SK-N-SH treated with all-trans-retinoic acid at 6 μM for 48 hours (cell line): ENCODE measurements around the gene STIL.

Source experiments
- ATAC-seq: fragments of 200-7000 bp; cut with Tn5 transposase; 3 replicates; pipeline ENCODE4 v1.9.1; 2020; ENCODE audit warnings: mild to moderate bottlenecking, moderate library complexity
- ARNTL ChIP-seq: fragments of 450-650 bp; formaldehyde crosslinking; IDR thresholded peaks from 2 replicates; pipeline ENCODE4 v1.5.0; 2020; ENCODE audit warnings: low read depth, mild to moderate bottlenecking, moderate library complexity, borderline replicate concordance
- BACH2 ChIP-seq: fragments of 250-450 bp; sonication (Bioruptor Pico); IDR thresholded peaks from 2 replicates; pipeline ENCODE4 v1.9.0; 2021; ENCODE audit warnings: mild to moderate bottlenecking, borderline replicate concordance
- CREB5 ChIP-seq: fragments of 250-450 bp; sonication (Bioruptor Pico); IDR thresholded peaks from 2 replicates; pipeline ENCODE4 v1.5.1; 2020; ENCODE audit warnings: low read depth, mild to moderate bottlenecking, moderate library complexity
- CSDC2 ChIP-seq: fragments of 250-450 bp; sonication (Bioruptor Pico); IDR thresholded peaks from 2 replicates; pipeline ENCODE4 v1.5.0; 2020; ENCODE audit warnings: mild to moderate bottlenecking, moderate library complexity
- CSRNP3 ChIP-seq: fragments of 250-450 bp; sonication (Bioruptor Pico); IDR thresholded peaks from 2 replicates; pipeline ENCODE4 v1.5.1; 2021; ENCODE audit warnings: mild to moderate bottlenecking, moderate library complexity
- ESRRG ChIP-seq: fragments of 250-450 bp; sonication (Bioruptor Pico); IDR thresholded peaks from 2 replicates; pipeline ENCODE4 v1.6.1; 2021; ENCODE audit warnings: mild to moderate bottlenecking
- GLIS3 ChIP-seq: fragments of 250-450 bp; sonication (Bioruptor Pico); IDR thresholded peaks from 2 replicates; pipeline ENCODE4 v1.5.0; 2020; ENCODE audit warnings: mild to moderate bottlenecking, moderate library complexity
- ISL1 ChIP-seq: fragments of 250-450 bp; sonication (Bioruptor Pico); IDR thresholded peaks from 2 replicates; pipeline ENCODE4 v2.1.2; 2022; ENCODE audit warnings: mild to moderate bottlenecking, moderate library complexity
- OSR1 ChIP-seq: fragments of 250-450 bp; sonication (Bioruptor Pico); IDR thresholded peaks from 2 replicates; pipeline ENCODE4 v1.8.0; 2022; ENCODE audit warnings: moderate library complexity, mild to moderate bottlenecking, inconsistent platforms
- PATZ1 ChIP-seq: fragments of 250-450 bp; sonication (Bioruptor Pico); IDR thresholded peaks from 2 replicates; pipeline ENCODE4 v1.8.0; 2020; ENCODE audit warnings: mild to moderate bottlenecking, moderate library complexity, borderline replicate concordance
- POU6F1 ChIP-seq: fragments of 250-450 bp; sonication (Bioruptor Pico); IDR thresholded peaks from 2 replicates; pipeline ENCODE4 v1.8.0; 2021; ENCODE audit warnings: low read depth, mild to moderate bottlenecking, moderate library complexity, borderline replicate concordance
- PPARA ChIP-seq: fragments of 250-450 bp; sonication (Bioruptor Pico); IDR thresholded peaks from 2 replicates; pipeline ENCODE4 v1.5.0; 2020; ENCODE audit warnings: mild to moderate bottlenecking, borderline replicate concordance
- SNAI2 ChIP-seq: fragments of 250-450 bp; sonication (Bioruptor Pico); IDR thresholded peaks from 2 replicates; pipeline ENCODE4 v1.5.0; 2020; ENCODE audit warnings: mild to moderate bottlenecking, moderate library complexity
- TCF4 ChIP-seq: fragments of 250-450 bp; sonication (Bioruptor Pico); IDR thresholded peaks from 2 replicates; pipeline ENCODE4 v1.8.0; 2021; ENCODE audit warnings: mild to moderate bottlenecking, moderate library complexity, borderline replicate concordance
- TOX ChIP-seq: fragments of 250-450 bp; sonication (Bioruptor Pico); IDR thresholded peaks from 2 replicates; pipeline ENCODE4 v1.8.0; 2021; ENCODE audit warnings: mild to moderate bottlenecking, moderate library complexity, borderline replicate concordance
- TSHZ2 ChIP-seq: fragments of 250-450 bp; sonication (Bioruptor Pico); IDR thresholded peaks from 2 replicates; pipeline ENCODE4 v1.5.0; 2020; ENCODE audit warnings: mild to moderate bottlenecking, moderate library complexity
- ZC3H10 ChIP-seq: fragments of 250-450 bp; sonication (Bioruptor Pico); IDR thresholded peaks from 2 replicates; pipeline ENCODE4 v1.5.1; 2021; ENCODE audit warnings: mild to moderate bottlenecking, moderate library complexity
- ZFP3 ChIP-seq: fragments of 250-450 bp; sonication (Bioruptor Pico); IDR thresholded peaks from 2 replicates; pipeline ENCODE4 v1.5.0; 2020; ENCODE audit warnings: mild to moderate bottlenecking, moderate library complexity
- ZFP30 ChIP-seq: fragments of 450-650 bp; formaldehyde crosslinking; IDR thresholded peaks from 2 replicates; pipeline ENCODE4 v1.5.0; 2022; ENCODE audit warnings: mild to moderate bottlenecking, moderate library complexity
- ZNF565 ChIP-seq: fragments of 450-650 bp; formaldehyde crosslinking; conservative IDR thresholded peaks from 2 replicates; pipeline ENCODE4 v1.5.0; 2020; ENCODE audit warnings: low read depth, mild to moderate bottlenecking, moderate library complexity
- ZNF70 ChIP-seq: fragments of 450-650 bp; formaldehyde crosslinking; IDR thresholded peaks from 2 replicates; pipeline ENCODE4 v1.5.0; 2020; ENCODE audit warnings: mild to moderate bottlenecking, moderate library complexity
- ZNF8 ChIP-seq: fragments of 450-650 bp; formaldehyde crosslinking; IDR thresholded peaks from 2 replicates; pipeline ENCODE4 v1.5.0; 2020; ENCODE audit warnings: mild to moderate bottlenecking, moderate library complexity

STIL gene

GRCh38 chr1:47223174-47223920 lies 90.6 kb downstream of the STIL start:
- TF ChIP-seq ZFP30 (CRISPR knock-in tag) (no peak), ZNF8 (CRISPR knock-in tag) (no peak), TCF4 (CRISPR knock-in tag) (no peak), ESRRG (CRISPR knock-in tag) (no peak), TSHZ2 (no peak), ZNF565 (CRISPR knock-in tag) (no peak), PATZ1 (no peak), CSDC2 (CRISPR knock-in tag) (no peak), CREB5 (CRISPR knock-in tag) (no peak), CSRNP3 (CRISPR knock-in tag) (no peak), GLIS3 (CRISPR knock-in tag) (no peak), POU6F1 (CRISPR knock-in tag) (no peak), ZNF70 (no peak), ARNTL (CRISPR knock-in tag) (no peak), OSR1 (CRISPR knock-in tag) (no peak), ZFP3 (CRISPR knock-in tag) (no peak), SNAI2 (no peak), ISL1 (CRISPR knock-in tag) (no peak), PPARA (no peak)
- TF ChIP-seq, all 23 proteins: peak for 0
- no peak for ATAC-seq

GRCh38 chr1:47222476-47222875 lies 91.5 kb downstream of the STIL start:
- no peak for TF ChIP-seq ZNF8 (CRISPR knock-in tag)
- no peak for TF ChIP-seq ZNF70
- TF ChIP-seq CSDC2 (CRISPR knock-in tag) = no peak

GRCh38 chr1:47219590-47220220 lies 94.2 kb downstream of the STIL start:
- no peak for ATAC-seq
- TF ChIP-seq TSHZ2 = no peak
- no peak for TF ChIP-seq ZNF8 (CRISPR knock-in tag)
- TF ChIP-seq TCF4 (CRISPR knock-in tag) = no peak
- no peak for TF ChIP-seq POU6F1 (CRISPR knock-in tag)
- no peak for TF ChIP-seq ARNTL (CRISPR knock-in tag)
- no peak for TF ChIP-seq CSDC2 (CRISPR knock-in tag)
- no peak for TF ChIP-seq ZC3H10 (CRISPR knock-in tag)
- TF ChIP-seq ZNF70 = no peak
- TF ChIP-seq OSR1 (CRISPR knock-in tag) = no peak
- TF ChIP-seq TOX (CRISPR knock-in tag) = no peak
- TF ChIP-seq ZNF565 (CRISPR knock-in tag) = no peak
- TF ChIP-seq BACH2 (CRISPR knock-in tag) = no peak

More at GRCh38 chr1:47222476-47222875, 91.5 kb downstream of the STIL start:
- no peak for ATAC-seq
